Stimulated activated CD4-positive, alpha-beta T cell treated with anti-CD3 and anti-CD28 coated beads, Interleukin-4, amount 100 ng/mL, for 1 hour (primary cell): ENCODE results near the gene CEP20.

Experiments used
- DNase-seq: peaks from one replicate; pipeline ENCODE4 v3.0.0-alpha.2; 2020

Gene CEP20

GRCh38 chr16:15897121-15897780 lies 8.8 kb upstream of the CEP20 start:
- no peak for DNase-seq

- DNase-seq: no peak
These were observed 6.4 kb upstream of the CEP20 start for GRCh38 chr16:15894571-15895374.

- DNase-seq: no peak
These were observed 3.1 kb upstream of the CEP20 start for GRCh38 chr16:15891508-15891907.

GRCh38 chr16:15887283-15887682 lies 1.1 kb downstream of the CEP20 start:
- no peak for DNase-seq

DNA sequence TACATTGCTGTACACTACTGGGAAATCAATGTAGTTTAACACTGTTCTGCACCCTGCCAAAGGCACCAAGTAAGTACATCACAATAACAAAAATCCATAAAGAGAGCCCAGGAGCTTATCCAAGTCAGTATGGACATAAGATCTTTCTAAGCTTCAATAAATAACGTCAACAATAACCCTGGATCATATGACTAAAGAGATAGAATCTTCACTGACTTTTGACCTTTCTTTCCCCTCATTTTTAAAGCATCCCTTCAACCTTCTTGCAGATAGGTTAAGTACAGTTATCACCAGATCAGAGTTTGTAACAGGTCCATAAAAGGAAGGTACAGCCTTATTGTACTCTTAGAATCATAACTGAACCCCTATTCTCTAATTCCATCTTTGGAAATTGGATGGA lies 2.3 kb downstream of the CEP20 start:
- DNase-seq: no peak

- no peak for DNase-seq
These were observed 2.8 kb downstream of the CEP20 start for GRCh38 chr16:15885560-15886001.

DNA sequence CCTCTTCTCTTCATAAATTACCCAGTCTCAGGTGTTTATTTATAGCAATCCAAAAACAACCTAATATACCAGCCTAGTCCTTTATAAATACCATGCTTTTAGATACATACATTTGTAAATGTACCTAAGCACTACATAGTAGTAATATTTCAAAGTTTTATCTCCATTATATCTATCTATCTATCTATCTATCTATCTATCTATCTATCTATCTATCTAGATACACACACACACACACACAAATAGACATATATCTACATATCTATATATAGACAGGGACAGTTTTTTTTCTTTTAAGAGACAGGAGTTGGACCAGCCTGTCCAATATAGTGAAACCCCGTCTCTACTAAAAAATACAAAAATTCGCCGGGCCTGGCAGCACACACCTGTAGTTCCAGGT lies 5.8 kb downstream of the CEP20 start:
- no peak for DNase-seq

- DNase-seq: no peak
These were observed 6.5 kb downstream of the CEP20 start for GRCh38 chr16:15881794-15882379.

DNA sequence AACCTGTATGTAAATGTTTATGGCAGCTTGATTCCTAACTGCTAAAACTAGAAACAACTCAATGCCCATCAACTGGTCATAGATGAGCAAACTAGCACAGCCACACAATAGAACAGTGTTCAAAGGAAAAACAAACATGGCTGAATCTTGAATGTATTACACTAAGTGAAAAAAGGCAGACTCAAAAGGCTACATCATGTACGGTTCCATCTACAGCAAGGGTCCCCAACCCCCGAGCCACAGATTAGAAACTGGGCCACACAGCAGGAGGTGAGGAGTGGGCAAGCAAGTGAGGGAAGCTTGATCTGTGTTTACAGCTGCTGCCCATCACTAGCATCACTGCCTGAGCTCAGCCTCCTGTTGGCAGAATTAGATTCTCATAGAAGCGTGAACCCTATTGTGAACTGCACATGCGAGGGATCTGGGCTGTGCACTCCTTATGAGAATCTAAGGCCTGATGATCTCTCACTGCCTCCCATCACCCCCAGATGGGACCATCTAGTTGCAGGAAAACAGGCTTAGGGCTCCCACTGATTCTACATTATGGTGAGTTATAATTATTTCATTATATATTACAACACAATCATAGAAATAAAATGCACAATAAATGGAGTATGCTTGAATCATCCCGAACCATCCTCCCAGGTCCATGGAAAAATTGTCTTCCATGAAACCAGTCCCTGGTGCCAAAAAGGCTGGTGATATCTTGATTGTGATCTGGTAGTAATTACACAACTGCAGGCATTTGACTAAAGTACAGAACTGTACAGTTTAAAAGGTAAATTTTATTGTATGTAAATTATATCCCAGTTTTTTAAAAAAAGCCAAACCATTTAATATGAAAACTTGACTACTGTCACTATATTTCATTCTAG lies 7.7 kb downstream of the CEP20 start:
- no peak for DNase-seq

DNA sequence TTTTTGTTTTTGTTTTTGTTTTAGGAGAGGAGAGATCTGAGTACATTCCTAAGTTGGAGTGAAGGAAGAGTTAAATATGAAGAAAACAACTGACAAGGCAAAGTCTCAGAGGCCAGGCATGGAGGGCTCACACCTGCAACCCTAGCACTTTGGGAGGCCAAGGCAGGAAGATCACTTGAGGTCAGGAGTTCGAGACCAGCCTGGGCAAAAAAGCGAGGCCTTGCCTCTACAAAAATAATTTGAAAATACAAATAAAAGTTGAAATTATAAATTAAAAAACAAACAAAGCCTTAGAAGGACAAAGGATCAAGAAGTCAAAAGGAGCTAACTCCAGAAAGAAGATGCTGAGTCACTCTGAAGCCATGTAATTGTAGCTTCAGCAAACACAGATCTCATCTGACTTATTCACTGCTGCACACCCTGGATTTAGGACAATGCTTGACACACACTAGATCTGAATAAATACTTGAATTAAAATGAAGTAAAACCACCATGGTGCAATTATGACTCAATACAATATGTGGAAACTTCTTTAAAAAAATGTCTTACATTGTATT lies 9.1 kb downstream of the CEP20 start:
- no peak for DNase-seq

- DNase-seq: no peak
These were observed 11.9 kb downstream of the CEP20 start for GRCh38 chr16:15876503-15876902.

DNA sequence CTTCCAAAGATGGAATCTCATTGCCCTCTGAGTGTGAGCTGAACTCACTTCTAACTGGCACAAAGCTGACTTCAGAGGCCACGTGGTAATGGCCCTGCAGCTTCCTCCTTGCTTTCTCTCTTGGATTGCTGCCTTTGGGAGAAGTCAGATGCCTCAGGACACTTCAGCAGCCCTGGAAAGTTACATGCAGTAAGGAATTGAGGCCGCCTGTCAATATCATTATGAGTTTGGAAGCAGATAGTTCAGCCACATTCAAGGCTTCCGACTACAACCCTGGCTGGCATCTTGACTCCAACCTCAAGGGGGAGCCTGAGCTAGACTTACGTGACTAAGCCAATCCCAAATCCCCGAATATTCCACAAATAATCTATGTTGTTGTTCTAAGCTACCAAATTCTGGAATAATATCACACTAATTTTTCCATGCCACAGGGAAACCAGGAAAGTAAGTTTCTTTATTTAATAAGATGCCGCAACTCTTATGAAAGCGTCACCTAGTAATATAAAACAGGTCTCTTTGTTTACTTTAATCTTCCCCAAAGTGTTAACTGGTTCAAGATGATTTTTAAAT lies 13.6 kb downstream of the CEP20 start:
- DNase-seq: no peak

GRCh38 chr16:15873737-15874136 lies 14.7 kb downstream of the CEP20 start:
- no peak for DNase-seq

DNA sequence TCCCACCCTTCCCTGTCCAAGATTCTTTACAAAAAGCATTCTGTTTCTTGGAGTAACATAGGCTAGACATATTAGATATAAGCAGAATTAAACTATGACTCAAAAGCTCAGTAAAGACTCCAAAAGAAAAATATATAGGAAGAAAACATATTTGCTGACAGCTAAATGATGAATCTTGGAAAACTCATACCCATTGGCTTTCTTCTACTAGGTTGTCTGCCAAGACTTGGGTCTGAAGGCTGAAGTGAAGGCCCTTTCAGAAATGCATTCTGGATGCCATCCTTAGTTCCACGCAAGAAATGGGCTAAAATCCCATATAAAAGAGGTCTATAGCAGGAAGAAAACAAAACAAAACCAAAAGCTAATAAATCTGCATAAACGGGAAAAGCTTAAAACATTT lies 15.1 kb downstream of the CEP20 start:
- no peak for DNase-seq

DNA sequence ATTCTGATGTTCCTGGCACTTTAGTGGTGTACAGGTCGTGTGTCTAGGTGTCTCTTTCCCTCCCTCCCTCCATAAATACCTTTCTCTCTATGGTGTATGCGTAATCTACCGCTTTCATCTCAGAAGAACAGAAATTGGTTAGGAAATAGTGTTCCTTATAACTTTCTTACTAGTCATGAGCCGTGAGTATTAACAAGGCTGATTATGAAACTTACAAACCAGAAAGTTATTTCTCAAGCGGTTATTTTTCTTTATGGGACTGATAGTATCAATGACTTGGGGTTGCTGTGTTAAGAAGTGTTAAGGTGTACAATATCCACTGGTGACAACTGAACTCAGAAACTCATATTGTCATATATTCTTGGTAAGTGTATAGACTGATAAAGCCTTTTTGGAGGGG lies 18.4 kb downstream of the CEP20 start:
- DNase-seq: no peak

- DNase-seq: no peak
These were observed 22.0 kb downstream of the CEP20 start for GRCh38 chr16:15866451-15866850.

- DNase-seq: no peak
These were observed 22.7 kb downstream of the CEP20 start for GRCh38 chr16:15865742-15866141.

- no peak for DNase-seq
These were observed 23.5 kb downstream of the CEP20 start for GRCh38 chr16:15864939-15865338.

GRCh38 chr16:15861996-15862395 lies 26.4 kb downstream of the CEP20 start:
- DNase-seq: no peak

- DNase-seq: no peak
These were observed 29.3 kb downstream of the CEP20 start for GRCh38 chr16:15858921-15859668.

DNA sequence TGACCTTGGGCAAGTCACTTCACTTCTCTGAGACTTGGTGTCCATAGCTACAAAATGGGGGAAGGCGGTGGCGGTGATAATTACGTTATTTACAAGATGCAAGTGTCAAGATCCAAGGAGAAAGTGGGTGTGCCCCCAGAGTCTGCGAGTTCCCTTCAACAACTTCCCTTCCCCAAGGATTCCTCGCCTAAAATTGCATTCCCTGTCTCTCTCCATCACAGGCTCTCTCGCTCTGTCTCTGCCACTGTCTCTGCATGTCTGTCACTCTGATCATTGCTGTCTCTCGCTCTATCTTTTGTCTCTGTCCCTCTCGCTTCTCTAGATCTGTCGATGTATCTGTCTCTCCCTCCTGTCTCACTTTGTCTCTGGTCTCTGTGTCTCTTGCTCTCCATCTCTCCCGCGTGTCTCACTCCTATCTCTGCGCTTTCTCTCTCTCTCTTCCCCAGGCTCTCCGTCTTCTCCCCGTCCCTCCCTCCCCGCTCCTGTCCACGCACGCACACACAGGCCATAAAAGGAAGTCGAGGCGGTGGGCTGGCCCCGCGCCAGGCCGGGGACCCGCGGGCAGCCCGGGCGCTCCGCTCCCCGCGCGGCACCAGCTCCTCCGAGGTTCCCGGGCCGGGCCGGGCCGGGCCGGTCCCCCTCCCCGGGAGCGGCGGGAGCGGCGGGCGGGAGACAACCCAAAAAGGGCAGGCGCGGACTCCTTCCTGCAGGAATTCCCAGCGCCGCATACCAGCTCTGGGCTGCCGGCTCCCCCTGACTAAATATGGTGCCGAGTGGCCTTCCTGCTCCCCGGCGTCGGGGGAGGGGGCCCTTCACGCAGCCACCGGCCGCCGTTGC lies 30.5 kb downstream of the CEP20 start:
- no peak for DNase-seq
